GM19438 (cell line): ENCODE data around the gene POLR2L.

Experiments
- ATAC-seq: cut with Tn5 transposase; IDR thresholded peaks from one replicate; pipeline ENCODE4 v1.9.1; 2021; ENCODE audit warnings: low read depth; ENCODE audit not compliant: unreplicated experiment

POLR2L gene

GRCh38 chr11:839875-840617 lies 2.3 kb downstream of the POLR2L start:
- no peak for ATAC-seq

GRCh38 chr11:839280-839623 lies 3.1 kb downstream of the POLR2L start:
- no peak for ATAC-seq

- ATAC-seq, result no peak
Observed at GRCh38 chr11:838441-839279, 3.7 kb downstream of the POLR2L start.

GRCh38 chr11:837990-838307 lies 4.4 kb downstream of the POLR2L start:
- ATAC-seq, result no peak

- ATAC-seq, result no peak
Observed at GRCh38 chr11:837189-837989, 4.9 kb downstream of the POLR2L start.

GRCh38 chr11:836700-837099 lies 5.6 kb downstream of the POLR2L start:
- ATAC-seq, result no peak

GRCh38 chr11:836274-836673 lies 6.1 kb downstream of the POLR2L start:
- no peak for ATAC-seq

- ATAC-seq, result no peak
Observed at GRCh38 chr11:834371-835316, 7.7 kb downstream of the POLR2L start.

GRCh38 chr11:833849-834311 lies 8.4 kb downstream of the POLR2L start:
- no peak for ATAC-seq

GRCh38 chr11:833114-833791 lies 9.1 kb downstream of the POLR2L start:
- ATAC-seq, result peak; percentile 17

- peak; percentile 37 for ATAC-seq
Observed at GRCh38 chr11:832529-833113, 9.7 kb downstream of the POLR2L start, which contains the start of gene CD151. Gene CD151, plus strand, starts transcription at chr11:832952. Its CDS starts 3,118 bp downstream, at chr11:836070.

- ATAC-seq, result no peak
Observed at GRCh38 chr11:831961-832528, 10.3 kb downstream of the POLR2L start.

- ATAC-seq, result no peak
Observed at GRCh38 chr11:831118-831864, 11.0 kb downstream of the POLR2L start.

- peak; percentile 32 for ATAC-seq
Observed at GRCh38 chr11:830295-831117, 11.8 kb downstream of the POLR2L start.

GRCh38 chr11:829847-830294 lies 12.5 kb downstream of the POLR2L start:
- no peak for ATAC-seq

GRCh38 chr11:829176-829846 lies 13.0 kb downstream of the POLR2L start:
- no peak for ATAC-seq
